AG09319 (cell line): ENCODE measurements around the gene EIF3L.

Experiments used
- DNase-seq: peaks from one replicate; pipeline ENCODE4 v3.0.0-alpha.2; 2010; ENCODE audit warnings: low read depth; ENCODE audit errors: extremely low read depth
- TF ChIP-seq, protein P1 (sequence below): IDR thresholded peaks from 2 replicates; pipeline ENCODE4 v1.5.1; 2011; ENCODE audit warnings: low read depth, mild to moderate bottlenecking, inconsistent platforms, low read length, moderate library complexity

Gene EIF3L

DNA sequence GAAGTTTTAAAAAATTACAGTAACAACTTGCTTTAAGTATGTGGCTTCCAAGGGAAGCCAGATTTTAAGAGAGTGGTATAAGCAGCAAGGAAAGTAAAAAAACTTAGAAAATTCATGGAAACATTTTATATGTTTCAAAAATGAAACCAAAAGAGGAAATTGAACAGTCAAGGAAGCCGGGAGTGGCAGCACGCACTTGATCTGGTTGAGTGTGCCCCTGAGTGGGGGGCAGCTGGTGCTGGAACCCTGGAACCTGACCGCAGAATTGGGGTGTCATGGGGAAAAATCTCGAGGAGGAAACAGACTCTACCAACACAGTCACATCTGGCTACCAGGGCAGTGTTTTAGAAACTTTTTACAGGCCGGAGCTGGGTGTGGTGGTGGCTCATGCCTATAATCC lies 70.9 kb downstream of the EIF3L start:
- TF ChIP-seq, protein P1, sequence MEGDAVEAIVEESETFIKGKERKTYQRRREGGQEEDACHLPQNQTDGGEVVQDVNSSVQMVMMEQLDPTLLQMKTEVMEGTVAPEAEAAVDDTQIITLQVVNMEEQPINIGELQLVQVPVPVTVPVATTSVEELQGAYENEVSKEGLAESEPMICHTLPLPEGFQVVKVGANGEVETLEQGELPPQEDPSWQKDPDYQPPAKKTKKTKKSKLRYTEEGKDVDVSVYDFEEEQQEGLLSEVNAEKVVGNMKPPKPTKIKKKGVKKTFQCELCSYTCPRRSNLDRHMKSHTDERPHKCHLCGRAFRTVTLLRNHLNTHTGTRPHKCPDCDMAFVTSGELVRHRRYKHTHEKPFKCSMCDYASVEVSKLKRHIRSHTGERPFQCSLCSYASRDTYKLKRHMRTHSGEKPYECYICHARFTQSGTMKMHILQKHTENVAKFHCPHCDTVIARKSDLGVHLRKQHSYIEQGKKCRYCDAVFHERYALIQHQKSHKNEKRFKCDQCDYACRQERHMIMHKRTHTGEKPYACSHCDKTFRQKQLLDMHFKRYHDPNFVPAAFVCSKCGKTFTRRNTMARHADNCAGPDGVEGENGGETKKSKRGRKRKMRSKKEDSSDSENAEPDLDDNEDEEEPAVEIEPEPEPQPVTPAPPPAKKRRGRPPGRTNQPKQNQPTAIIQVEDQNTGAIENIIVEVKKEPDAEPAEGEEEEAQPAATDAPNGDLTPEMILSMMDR, result no peak
- no peak for DNase-seq

DNA sequence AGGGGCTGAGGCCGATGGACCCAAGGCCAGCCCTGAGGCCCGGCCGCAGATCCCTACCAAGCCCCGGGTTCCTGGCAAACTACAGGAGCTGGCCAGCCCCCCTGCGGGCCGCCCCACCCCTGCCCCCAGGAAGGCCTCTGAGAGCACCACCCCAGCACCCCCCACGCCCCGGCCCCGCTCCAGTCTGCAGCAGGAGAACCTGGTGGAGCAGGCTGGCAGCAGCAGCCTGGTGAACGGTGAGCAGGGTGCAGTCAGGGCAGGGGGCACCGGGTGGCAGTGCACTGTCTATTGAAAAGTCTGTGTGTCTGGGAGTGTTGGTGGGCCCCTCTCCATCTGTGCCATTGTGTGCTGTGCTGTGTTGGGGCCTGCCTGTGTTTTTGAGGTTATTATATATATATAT lies 73.0 kb downstream of the EIF3L start:
- no peak for DNase-seq
- TF ChIP-seq, protein P1, result no peak

DNA sequence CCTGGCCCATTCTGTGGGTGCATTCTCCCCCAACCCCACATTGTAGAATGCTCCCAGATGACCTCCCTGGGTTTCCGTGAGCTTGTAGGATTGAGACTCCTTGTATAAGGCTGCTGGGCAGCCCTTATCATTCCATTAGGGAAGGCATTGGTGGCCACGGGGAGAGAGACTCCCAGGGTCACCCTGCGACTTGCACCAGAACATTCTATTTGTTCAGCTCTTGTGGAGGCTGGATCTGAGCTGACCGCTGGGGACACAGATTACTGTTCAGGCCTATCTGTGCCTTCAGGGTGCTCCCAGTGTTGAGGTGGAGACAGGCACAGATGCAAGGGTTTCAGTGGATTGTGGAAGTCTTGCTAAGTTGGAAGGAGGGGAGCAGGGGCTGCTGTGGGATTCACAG lies 74.7 kb downstream of the EIF3L start:
- DNase-seq, result no peak
- TF ChIP-seq, protein P1, result no peak

DNA sequence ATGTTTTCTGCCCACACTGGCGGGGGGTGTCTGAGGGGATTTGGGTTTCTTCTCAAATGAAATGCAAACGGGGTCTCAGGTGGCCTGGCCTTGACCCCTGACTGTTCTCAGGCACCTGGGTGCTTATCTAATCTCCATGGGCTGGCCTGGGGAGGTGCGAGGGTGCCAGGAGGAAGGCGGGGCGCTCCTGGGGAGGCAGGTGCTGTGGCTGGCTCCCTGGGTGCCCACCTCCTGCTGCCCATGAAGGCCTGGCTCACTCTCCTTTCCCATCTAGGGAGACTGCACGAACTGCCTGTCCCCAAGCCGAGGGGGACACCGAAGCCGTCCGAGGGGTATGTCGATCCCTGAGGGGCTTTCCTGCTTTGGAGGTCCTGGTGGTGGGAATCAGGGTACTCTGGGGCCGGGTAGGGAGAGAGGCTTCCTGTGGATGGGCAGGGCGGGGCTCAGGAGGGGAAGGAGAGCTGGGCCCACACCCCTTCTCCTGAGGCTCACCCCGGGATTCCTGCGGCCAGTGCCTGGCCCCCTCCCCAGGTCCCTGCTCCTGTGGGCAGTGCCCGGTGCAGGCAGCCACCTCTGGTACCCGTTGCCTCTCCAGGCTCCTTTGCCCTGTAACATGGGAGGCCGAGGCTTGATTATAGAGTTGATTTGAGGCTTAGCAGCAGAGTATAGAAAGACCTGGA lies 75.3 kb downstream of the EIF3L start:
- TF ChIP-seq, protein P1, result no peak
- no peak for DNase-seq

DNA sequence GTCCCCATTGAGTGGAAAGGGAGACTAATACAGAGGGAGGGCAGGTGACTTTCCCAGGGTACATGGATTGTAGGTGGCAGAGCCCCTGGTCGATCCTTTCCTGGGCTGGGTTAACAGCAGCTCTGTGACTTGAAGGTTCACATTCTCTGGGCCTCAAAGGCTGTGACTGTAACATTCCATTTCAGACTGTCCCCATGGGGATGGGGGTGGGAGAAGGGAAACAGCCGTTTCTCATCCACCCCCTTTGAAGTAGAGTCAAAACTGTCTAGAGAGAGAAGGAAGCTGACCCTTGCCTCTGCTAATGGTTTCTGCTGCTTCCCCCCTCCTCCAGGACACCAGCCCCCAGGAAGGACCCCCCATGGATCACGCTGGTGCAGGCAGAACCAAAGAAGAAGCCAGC lies 76.1 kb downstream of the EIF3L start:
- TF ChIP-seq, protein P1, result no peak
- DNase-seq, result no peak

DNA sequence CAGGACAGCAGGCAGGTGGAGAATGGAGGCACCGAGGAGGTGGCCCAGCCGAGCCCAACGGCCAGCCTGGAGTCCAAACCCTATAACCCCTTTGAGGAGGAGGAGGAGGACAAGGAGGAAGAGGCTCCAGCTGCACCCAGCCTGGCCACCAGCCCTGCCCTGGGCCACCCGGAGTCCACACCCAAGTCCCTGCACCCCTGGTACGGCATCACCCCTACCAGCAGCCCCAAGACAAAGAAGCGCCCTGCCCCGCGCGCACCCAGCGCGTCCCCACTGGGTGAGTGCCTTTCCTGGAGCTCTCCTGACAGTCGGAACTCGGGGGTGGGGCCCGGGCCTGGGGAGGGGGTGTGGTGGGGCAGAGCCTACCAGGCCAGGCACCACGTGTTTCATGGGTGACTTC lies 76.5 kb downstream of the EIF3L start:
- TF ChIP-seq, protein P1, result no peak
- no peak for DNase-seq

DNA sequence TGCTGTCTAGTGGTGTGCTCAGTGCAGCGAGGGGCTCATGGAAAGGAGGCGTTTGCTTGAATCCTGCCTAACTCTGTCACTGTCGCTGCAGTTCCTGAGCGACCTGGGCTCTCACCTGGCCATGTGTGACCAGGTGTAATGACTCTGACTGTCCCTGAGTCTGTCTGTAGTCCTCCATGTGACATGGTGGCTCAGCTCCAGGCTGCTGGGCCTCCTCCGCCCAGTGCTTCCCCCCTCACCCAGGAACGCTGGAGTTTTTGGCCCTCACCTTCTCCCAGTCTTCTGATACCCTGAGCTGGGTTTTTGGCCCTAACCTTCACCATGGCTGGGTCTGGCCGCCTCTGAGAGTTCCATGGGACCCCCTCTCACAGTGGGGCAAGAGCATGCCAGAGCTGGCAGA lies 77.1 kb downstream of the EIF3L start:
- no peak for DNase-seq
- TF ChIP-seq, protein P1, result no peak
